ENCODE measurements around the gene CENPO.

DNA sequence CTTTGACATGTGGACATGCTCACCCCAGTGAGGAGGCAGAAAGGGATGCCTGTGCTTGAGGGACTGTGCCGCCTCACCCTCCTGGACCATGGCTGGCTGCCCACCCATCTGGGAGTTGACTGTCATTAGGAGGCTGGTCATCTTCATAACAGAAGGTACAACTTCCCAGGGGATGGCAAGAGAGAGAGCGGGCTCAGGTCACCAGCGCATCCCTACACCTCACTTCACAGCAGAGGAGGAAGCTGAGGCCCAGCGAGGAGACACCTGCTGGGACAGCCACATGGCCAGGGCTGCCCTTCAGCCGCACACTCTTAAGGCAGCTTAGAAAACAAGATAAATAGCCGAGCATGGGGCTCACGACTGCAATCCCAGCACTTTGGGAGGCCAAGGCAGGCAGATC lies 67.4 kb downstream of the CENPO start:
- TF ChIP-seq POLR2A (IDR thresholded peaks at IDR 0.05): no peak
- TF ChIP-seq, protein P1, sequence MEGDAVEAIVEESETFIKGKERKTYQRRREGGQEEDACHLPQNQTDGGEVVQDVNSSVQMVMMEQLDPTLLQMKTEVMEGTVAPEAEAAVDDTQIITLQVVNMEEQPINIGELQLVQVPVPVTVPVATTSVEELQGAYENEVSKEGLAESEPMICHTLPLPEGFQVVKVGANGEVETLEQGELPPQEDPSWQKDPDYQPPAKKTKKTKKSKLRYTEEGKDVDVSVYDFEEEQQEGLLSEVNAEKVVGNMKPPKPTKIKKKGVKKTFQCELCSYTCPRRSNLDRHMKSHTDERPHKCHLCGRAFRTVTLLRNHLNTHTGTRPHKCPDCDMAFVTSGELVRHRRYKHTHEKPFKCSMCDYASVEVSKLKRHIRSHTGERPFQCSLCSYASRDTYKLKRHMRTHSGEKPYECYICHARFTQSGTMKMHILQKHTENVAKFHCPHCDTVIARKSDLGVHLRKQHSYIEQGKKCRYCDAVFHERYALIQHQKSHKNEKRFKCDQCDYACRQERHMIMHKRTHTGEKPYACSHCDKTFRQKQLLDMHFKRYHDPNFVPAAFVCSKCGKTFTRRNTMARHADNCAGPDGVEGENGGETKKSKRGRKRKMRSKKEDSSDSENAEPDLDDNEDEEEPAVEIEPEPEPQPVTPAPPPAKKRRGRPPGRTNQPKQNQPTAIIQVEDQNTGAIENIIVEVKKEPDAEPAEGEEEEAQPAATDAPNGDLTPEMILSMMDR (IDR thresholded peaks at IDR 0.05): no peak
